ENCODE data around the gene PDGFD.

The PDGFD gene

DNA sequence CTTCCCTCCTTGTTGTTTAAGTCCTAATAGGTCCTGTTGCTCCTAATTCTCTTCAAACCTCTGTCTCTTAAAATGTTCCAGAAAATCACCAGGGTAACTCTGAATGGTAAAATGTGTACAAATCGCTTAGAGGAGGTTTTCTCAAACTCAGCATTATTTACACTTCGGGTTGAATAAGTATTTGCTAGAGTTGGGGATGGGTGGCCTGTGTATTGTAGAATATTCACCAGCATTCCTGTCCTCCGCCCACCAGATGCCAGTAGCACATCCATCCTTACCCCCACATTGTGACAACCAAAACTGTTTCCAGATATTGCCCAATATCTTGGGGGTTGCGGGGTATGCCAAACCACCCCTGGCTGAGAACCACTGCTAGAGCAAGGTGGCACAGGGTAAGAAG lies 191.9 kb downstream of the PDGFD start:
- Histone ChIP-seq H3K4me3 (no peak overlapping the region), H3K36me3 (ENCODE audit: insufficient read depth, low read length) (no peaks in the 10 kb centered on the region), H3K9me3 (ENCODE audit: low read depth, low read length) (no peaks in the 10 kb centered on the region), H3K27ac (no peak overlapping the region), H3K9ac (ENCODE audit: insufficient read length) (no peak overlapping the region)
- DNase-seq (ENCODE audit: low read depth, low spot score), result no peak
- TF ChIP-seq EZH2 (IDR thresholded peaks at IDR 0.05) (no peak), POLR2AphosphoS5 (IDR thresholded peaks at IDR 0.05; ENCODE audit: borderline replicate concordance, low read depth, low read length) (no peak), FOXP2 (optimal IDR thresholded peaks at IDR 0.05; ENCODE audit: control extremely low read depth, extremely low read length, insufficient read depth) (no peak)

DNA sequence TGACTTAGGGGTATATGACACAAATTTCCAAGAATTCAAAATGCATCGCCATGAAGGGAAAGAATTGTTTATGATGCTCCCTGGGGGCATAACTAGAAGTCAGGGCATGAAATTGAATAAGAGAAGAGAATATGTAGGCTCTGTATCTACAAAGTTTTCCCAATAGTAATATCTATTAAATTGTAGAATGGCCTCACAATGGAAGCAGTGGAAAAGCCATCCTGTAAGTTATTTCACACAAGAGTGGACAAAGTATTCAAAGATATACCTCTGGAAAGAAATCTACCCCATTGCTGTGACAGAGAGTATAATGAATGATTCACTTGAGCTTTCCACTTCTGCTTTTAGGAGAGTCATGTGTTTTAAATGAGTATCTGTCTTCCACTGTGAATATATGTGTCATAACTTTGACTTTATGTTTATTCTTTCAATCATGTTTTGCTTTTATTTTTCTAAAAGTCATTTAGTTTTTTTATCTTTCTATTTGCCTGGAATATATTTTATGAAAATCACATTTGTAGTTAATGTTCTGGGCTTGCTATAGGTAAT lies 193.2 kb downstream of the PDGFD start:
- no peaks in the 10 kb centered on the region for H3K36me3 ChIP-seq (ENCODE audit: insufficient read depth, low read length)
- H3K4me3 ChIP-seq, result no peak overlapping the region
- H3K9ac ChIP-seq (ENCODE audit: insufficient read length), result no peak overlapping the region
- no peak overlapping the region for H3K27ac ChIP-seq
- no peaks in the 10 kb centered on the region for H3K9me3 ChIP-seq (ENCODE audit: low read depth, low read length)
- DNase-seq (ENCODE audit: low read depth, low spot score), result no peak
- no peak for TF ChIP-seq POLR2AphosphoS5 (IDR thresholded peaks at IDR 0.05; ENCODE audit: borderline replicate concordance, low read depth, low read length)
- TF ChIP-seq EZH2 (IDR thresholded peaks at IDR 0.05), result no peak
- TF ChIP-seq FOXP2 (optimal IDR thresholded peaks at IDR 0.05; ENCODE audit: control extremely low read depth, extremely low read length, insufficient read depth), result no peak

DNA sequence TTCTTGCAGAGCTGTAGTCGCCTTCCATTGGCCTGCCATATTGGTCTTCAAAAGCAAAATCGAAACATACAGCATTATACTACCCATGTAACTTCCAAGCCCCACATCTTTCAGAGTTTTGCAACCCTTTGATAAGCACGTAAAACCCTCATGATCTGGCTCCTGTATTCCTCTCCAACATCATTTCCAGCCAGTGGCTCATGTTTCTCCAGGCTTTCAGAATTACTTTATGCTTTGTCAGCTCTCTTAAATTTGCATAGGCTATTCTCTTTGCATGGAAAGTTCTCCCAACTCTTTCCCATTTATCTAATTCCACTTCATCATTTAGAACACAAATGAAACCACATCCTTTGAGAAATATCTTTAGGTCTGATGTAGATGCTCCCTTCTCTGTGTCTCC lies 195.3 kb downstream of the PDGFD start:
- H3K9me3 ChIP-seq (ENCODE audit: low read depth, low read length), result no peaks in the 10 kb centered on the region
- H3K9ac ChIP-seq (ENCODE audit: insufficient read length), result no peak overlapping the region
- no peaks in the 10 kb centered on the region for H3K36me3 ChIP-seq (ENCODE audit: insufficient read depth, low read length)
- H3K4me3 ChIP-seq, result no peak overlapping the region
- TF ChIP-seq FOXP2 (optimal IDR thresholded peaks at IDR 0.05; ENCODE audit: control extremely low read depth, extremely low read length, insufficient read depth) (no peak), POLR2AphosphoS5 (IDR thresholded peaks at IDR 0.05; ENCODE audit: borderline replicate concordance, low read depth, low read length) (no peak), EZH2 (IDR thresholded peaks at IDR 0.05) (no peak)
- no peak overlapping the region for H3K27ac ChIP-seq
- no peak for DNase-seq (ENCODE audit: low read depth, low spot score)

- Histone ChIP-seq H3K4me3 (no peak overlapping the region), H3K36me3 (ENCODE audit: insufficient read depth, low read length) (no peaks in the 10 kb centered on the region)
Observed at GRCh38 chr11:103967985-103968384, 196.0 kb downstream of the PDGFD start.

DNA sequence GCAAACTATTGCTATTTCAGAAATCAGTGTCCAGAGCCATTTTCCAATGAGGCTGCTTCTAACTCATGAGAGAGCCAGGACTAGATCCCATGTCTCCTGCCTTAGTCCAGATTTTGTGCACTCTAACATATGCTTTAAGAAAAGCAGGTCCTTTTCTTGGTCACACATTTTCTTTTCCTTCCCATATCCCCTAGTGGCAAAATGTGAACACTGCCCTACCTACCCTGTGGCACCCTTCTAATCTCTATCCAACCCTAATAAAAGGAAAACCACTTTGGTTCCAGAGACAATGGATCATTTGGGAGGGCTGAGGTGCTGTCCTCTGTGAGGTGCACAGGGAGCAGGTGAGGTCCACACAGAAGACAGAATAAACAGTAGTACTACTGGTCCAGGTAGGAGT lies 199.6 kb downstream of the PDGFD start:
- TF ChIP-seq EZH2 (IDR thresholded peaks at IDR 0.05) (no peak), FOXP2 (optimal IDR thresholded peaks at IDR 0.05; ENCODE audit: control extremely low read depth, extremely low read length, insufficient read depth) (no peak), POLR2AphosphoS5 (IDR thresholded peaks at IDR 0.05; ENCODE audit: borderline replicate concordance, low read depth, low read length) (no peak)
- Histone ChIP-seq H3K36me3 (ENCODE audit: insufficient read depth, low read length) (no peaks in the 10 kb centered on the region), H3K9me3 (ENCODE audit: low read depth, low read length) (no peaks in the 10 kb centered on the region), H3K9ac (ENCODE audit: insufficient read length) (no peak overlapping the region), H3K4me3 (no peak overlapping the region), H3K27ac (no peak overlapping the region)
- DNase-seq (ENCODE audit: low read depth, low spot score), result no peak

More at GRCh38 chr11:103967985-103968384, 196.0 kb downstream of the PDGFD start:
- H3K9me3 ChIP-seq (ENCODE audit: low read depth, low read length), result no peaks in the 10 kb centered on the region
- no peak for DNase-seq (ENCODE audit: low read depth, low spot score)
- H3K9ac ChIP-seq (ENCODE audit: insufficient read length), result no peak overlapping the region
- TF ChIP-seq FOXP2 (optimal IDR thresholded peaks at IDR 0.05; ENCODE audit: control extremely low read depth, extremely low read length, insufficient read depth) (no peak), EZH2 (IDR thresholded peaks at IDR 0.05) (no peak), POLR2AphosphoS5 (IDR thresholded peaks at IDR 0.05; ENCODE audit: borderline replicate concordance, low read depth, low read length) (no peak)
- H3K27ac ChIP-seq, result no peak overlapping the region

GRCh38 chr11:103963648-103964047 lies 200.3 kb downstream of the PDGFD start:
- no peak overlapping the region for H3K27ac ChIP-seq
- no peaks in the 10 kb centered on the region for H3K9me3 ChIP-seq (ENCODE audit: low read depth, low read length)
- no peak overlapping the region for H3K9ac ChIP-seq (ENCODE audit: insufficient read length)
- H3K4me3 ChIP-seq, result no peak overlapping the region
- DNase-seq (ENCODE audit: low read depth, low spot score), result no peak
- no peaks in the 10 kb centered on the region for H3K36me3 ChIP-seq (ENCODE audit: insufficient read depth, low read length)
- TF ChIP-seq FOXP2 (optimal IDR thresholded peaks at IDR 0.05; ENCODE audit: control extremely low read depth, extremely low read length, insufficient read depth), result no peak
- TF ChIP-seq POLR2AphosphoS5 (IDR thresholded peaks at IDR 0.05; ENCODE audit: borderline replicate concordance, low read depth, low read length), result no peak
- no peak for TF ChIP-seq EZH2 (IDR thresholded peaks at IDR 0.05)

DNA sequence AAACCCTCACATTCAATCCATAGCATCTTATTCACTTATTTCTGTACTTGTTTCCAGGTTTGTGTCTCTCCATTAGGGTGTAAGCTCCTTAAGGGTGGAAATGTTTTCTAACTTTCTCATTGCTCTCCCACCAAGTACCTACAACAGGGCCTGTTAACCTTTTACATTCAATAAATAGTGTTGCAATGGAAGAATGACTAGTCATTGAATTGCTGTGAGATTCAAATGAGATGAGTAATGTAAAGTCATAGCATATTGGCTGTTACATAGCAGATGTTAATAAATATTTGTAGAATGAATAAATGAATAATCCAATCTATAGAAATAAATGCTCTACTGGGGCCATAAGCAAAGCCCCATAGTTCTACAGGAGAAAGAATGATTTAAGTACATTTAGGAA lies 202.9 kb downstream of the PDGFD start:
- Histone ChIP-seq H3K36me3 (ENCODE audit: insufficient read depth, low read length) (no peaks in the 10 kb centered on the region), H3K27ac (no peak overlapping the region), H3K4me3 (no peak overlapping the region), H3K9me3 (ENCODE audit: low read depth, low read length) (no peaks in the 10 kb centered on the region), H3K9ac (ENCODE audit: insufficient read length) (no peak overlapping the region)
- TF ChIP-seq EZH2 (IDR thresholded peaks at IDR 0.05), result no peak
- TF ChIP-seq FOXP2 (optimal IDR thresholded peaks at IDR 0.05; ENCODE audit: control extremely low read depth, extremely low read length, insufficient read depth), result no peak
- TF ChIP-seq POLR2AphosphoS5 (IDR thresholded peaks at IDR 0.05; ENCODE audit: borderline replicate concordance, low read depth, low read length), result no peak
- DNase-seq (ENCODE audit: low read depth, low spot score), result no peak

DNA sequence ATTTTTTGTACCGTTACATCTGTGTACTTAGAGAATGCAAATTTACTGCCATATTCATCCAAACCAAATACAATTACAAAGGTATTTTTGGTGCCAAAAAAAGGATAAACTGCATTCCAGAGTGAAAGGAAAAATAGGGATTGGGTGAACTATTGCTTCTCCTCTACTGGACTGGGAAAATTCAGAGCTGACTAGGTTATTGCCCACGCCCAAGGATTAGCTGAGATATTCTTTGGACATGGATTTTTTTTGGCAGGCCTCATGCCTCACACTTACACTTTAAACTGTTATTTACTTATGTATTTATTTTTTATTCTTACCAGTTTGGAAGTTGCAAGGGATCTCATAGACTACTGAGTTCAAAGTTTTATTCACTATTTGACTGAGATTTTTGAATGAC lies 203.8 kb downstream of the PDGFD start:
- no peaks in the 10 kb centered on the region for H3K36me3 ChIP-seq (ENCODE audit: insufficient read depth, low read length)
- TF ChIP-seq FOXP2 (optimal IDR thresholded peaks at IDR 0.05; ENCODE audit: control extremely low read depth, extremely low read length, insufficient read depth) (no peak), POLR2AphosphoS5 (IDR thresholded peaks at IDR 0.05; ENCODE audit: borderline replicate concordance, low read depth, low read length) (no peak), EZH2 (IDR thresholded peaks at IDR 0.05) (no peak)
- no peak overlapping the region for H3K4me3 ChIP-seq
- H3K27ac ChIP-seq, result no peak overlapping the region
- H3K9me3 ChIP-seq (ENCODE audit: low read depth, low read length), result no peaks in the 10 kb centered on the region
- H3K9ac ChIP-seq (ENCODE audit: insufficient read length), result no peak overlapping the region
- no peak for DNase-seq (ENCODE audit: low read depth, low spot score)

Measured in SK-N-MC (cell line).